HG02938 (cell line): ENCODE measurements around the gene ELAVL4.

Experiments
- ATAC-seq: cut with Tn5 transposase; IDR thresholded peaks from one replicate; pipeline ENCODE4 v1.9.1; 2021; ENCODE audit warnings: mild to moderate bottlenecking, moderate library complexity; ENCODE audit not compliant: unreplicated experiment

Gene ELAVL4

DNA sequence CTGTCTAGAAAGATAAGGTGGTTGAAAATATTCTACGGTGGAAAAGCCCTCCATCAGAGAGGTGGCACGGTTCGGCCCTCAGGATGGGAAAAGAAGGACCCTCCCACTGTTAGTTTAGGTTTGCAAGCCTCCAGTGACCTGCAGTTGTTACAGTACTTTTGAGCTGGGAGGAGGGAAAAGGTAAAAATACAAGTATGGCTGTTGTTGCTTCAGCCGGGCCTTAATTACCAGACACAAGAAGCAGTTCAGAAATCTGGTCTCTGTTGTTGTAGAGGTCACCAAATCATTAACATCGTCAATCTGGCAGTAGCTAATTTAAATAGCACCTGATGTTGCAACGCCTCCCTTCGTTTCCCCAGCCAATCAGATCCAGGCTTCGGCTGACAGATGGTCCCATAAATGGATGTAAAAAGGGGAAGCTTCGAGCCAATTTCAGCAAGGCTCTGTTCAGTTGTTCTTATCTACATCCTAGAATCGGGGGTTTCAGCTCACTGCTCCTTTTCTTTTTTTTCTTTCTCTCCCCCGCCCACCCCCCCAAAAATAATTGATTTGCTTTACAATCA lies at the start of gene ELAVL4:
Gene ELAVL4 (plus strand): TSS at position 424 of the 563 bp plus-strand sequence. CDS start 270 bp downstream, outside the sequence.
- ATAC-seq, result no peak

DNA sequence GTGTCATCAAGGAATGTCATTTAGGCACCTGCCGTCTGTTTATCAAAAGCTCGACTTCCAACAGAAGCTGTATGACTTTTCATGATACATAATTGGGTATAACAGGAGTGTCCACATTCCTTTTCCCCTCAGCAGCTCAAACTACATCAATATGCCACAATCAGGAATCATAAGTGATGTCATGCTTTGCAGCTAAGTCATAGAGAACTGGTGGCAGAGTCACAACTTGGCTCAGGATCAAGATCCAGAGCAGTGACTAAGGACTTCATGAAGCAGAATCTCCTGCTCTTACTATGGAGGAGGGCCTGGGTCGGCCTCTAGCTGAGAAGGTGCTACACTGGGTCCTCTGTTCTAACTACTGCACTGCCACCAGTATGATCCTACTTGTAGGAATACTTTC lies 48.4 kb upstream of the ELAVL4 start:
- no peak for ATAC-seq

- no peak for ATAC-seq
These were observed 41.9 kb upstream of the ELAVL4 start for GRCh38 chr1:50066806-50067205.

- ATAC-seq, result no peak
These were observed 33.8 kb upstream of the ELAVL4 start for GRCh38 chr1:50074931-50075330.

GRCh38 chr1:50077273-50077672 lies 31.4 kb upstream of the ELAVL4 start:
- no peak for ATAC-seq

GRCh38 chr1:50080904-50081586 lies 27.7 kb upstream of the ELAVL4 start:
- no peak for ATAC-seq

- ATAC-seq, result no peak
These were observed 24.3 kb upstream of the ELAVL4 start for GRCh38 chr1:50084389-50084788.

DNA sequence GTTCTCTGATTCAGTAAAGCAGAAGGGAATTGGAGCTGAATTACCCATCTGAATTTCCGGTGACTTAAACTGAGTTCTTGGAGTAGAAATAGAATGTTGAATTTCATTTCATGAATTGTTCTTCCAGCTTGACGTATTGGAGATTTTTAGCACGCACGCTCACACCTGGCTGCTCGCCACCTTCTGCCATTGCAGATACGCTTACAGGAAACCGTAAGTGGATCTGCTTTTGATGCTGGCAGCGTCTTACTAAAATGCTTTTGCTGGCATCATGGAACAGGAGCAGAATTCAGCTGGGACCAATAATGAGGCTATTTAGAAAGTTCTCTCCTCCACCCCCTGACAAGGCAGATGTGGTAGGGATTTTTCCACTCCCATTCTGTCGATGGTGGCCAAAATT lies 17.7 kb upstream of the ELAVL4 start:
- no peak for ATAC-seq

DNA sequence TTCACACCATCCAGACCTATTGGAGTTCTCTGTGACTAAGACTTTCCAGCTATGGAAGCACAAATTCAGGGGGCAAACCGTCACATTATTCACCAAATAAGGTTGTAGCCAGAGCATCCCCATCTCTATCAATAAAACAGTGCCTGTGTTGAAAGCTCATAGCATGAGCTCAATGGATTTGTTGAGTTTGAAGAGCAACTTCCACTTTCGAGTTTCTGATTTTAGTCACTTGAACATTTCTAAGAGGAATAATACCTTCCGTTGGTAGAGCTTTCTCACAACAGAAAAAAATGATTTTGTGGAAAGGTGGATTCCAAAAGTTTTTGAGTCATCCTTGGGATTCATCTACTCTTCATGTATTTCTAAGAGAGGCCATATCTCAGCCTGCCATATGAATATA lies 13.0 kb upstream of the ELAVL4 start:
- no peak for ATAC-seq

DNA sequence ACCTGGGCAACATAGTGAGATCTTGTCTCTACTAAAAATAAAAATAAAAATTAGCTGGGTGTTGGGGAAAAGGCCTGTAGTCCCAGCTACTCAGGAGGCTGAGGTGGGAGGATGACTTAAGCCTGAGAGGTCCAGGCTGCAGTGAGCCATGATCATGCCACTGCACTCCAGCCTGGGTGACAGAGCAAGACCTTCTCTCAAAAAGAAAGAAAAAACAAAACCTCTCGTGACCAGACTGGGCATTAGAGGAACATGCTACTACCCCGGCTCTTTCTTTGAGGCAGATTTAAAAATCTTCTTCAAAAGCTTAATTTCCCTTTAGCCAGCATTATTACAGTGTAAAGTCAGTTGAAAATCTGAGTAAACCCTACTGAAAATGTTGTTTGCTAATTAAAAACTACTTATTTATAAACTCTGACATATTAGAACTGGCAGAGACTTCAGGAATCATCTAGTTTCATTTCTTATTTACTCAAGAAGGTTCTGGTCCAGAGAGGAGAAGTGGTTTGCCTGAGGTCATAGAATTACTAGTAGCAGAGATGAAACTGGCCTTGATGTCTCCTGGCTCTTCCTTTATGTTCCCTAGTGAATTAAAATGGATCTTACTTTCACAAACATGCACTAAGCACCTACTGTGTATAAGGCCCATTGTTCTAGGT lies 11.6 kb upstream of the ELAVL4 start:
- ATAC-seq, result no peak

DNA sequence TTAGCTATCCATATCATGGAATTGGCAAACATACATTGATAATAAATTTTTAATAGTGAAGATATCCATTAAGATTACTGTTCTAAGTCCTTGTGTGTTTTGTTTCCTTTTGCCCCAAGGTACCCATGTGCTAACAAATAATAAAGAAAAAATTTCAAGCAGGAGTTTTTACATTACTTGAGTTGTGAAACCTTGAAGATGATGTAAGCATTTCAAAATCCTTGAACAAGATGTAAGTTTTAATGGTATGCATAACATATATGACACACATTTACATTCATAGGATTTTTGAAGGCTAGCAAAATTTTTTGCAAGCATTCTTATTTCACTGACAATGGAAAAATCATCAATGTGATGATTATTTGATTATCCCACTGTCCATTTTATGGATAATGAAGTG lies 10.9 kb upstream of the ELAVL4 start:
- ATAC-seq, result no peak

GRCh38 chr1:50098591-50099021 lies 10.1 kb upstream of the ELAVL4 start:
- no peak for ATAC-seq

- ATAC-seq, result no peak
These were observed 9.1 kb upstream of the ELAVL4 start for GRCh38 chr1:50099654-50100053.

- no peak for ATAC-seq
These were observed 5.1 kb upstream of the ELAVL4 start for GRCh38 chr1:50103615-50104081.

- no peak for ATAC-seq
These were observed 3.3 kb upstream of the ELAVL4 start for GRCh38 chr1:50105433-50105832.

DNA sequence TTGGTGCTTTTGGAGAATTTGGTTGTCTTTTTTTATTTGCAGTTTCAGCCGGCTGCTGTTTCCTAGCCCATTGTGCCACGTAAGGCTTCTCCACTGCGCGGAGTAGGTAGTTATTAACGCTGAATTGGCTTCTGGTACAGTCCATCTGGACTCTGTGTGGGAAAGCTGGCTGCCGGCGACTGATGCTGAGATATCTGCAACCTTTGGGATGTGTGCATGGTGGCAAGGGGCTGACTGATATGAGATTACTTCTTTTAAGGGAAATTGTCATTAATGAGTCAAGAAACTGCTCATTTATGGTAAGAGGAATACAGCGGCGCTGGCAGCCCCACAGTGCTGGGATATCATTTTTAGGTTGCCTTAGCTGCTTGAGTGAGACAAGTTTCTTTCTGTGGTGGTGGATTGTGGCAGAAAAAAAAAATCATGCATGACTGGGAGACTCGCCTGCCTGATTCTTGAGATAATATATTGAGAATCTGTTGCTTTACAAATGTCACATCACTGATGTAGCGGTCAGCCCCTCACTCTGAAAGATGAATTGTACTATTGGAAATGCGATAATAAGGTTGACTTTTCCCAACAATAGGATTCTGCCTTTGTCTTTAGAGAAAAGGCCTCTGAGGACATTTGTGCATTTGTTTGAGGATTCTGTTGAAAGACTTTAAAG lies 2.5 kb upstream of the ELAVL4 start:
- ATAC-seq, result no peak

DNA sequence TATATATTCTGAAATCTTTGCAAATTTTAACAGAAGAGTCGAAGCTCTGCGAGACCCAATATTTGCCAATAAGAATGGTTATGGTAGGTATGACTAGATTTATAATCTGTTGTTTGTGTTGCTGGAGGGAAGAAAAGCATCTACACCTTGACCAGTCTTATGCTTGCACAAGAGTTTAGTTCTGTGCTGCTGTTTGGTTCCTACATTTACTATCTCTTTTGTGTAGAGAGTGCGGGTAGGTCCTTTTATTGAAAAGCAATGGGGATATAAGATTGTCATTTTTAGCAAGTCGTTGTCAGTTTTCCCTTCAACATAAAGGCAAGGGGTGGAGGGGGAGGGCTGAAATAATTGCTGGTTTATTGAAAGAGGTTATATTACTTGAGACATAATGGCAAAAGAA lies 396 bp downstream of the ELAVL4 start:
- ATAC-seq, result no peak

GRCh38 chr1:50109647-50110075 lies 941 bp downstream of the ELAVL4 start:
- no peak for ATAC-seq

DNA sequence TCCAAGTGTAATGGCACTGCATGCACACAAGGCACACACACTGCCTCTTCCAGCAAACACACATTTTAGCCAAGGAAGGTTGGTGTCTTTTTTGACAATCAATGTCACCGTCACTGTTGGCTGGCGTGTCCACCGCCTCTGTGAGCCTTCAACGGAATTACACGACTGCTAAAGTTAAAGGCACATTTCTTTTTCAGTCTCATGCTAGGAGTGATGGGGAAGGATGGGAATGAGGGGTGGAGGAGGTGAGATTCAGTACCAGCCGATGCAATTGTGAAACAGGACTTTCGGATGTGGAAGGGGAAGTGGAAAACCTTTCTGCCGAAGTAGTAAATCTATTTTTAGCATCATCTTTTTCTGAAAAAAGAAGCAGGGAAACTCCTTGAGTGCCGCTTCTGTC lies 1.4 kb downstream of the ELAVL4 start:
- no peak for ATAC-seq

DNA sequence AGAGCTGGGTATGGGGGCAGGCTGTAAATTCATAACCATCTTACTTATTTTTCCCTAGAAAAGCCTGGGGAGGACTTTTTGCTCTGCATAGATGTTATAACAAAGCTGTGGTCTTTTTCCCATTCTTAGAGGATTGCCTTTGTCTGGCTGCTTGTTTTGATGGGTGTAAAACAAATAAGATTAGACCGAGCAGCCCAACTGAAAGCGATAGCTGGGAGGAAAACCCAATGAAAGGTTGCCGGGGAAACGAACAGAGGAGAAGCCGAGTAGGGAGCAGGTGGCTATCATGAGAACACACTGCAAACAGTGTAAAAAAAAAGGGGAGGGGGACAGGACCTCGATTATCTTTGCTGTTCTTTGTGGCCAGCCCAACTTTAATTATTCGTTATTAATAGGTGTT lies 1.9 kb downstream of the ELAVL4 start:
- ATAC-seq, result no peak

DNA sequence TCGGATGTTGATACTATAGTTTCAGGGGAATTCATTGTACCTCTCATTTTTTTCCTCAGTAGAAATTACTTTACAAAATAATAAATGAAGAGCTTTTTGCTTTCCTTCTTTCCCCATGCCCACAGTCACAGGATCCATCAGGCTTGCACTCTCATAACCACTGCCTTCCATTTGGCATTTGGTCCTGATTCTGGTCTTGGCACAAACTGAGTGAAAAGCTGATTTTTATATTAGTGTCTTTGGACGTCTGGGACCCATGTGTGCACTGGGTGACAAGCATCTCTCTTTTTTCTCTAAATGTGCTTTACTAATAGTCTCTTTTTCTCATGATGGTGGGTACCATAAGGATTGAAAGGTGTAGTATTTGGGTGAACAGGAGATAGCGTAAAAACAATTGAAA lies 2.8 kb downstream of the ELAVL4 start:
- no peak for ATAC-seq

GRCh38 chr1:50112193-50112592 lies 3.5 kb downstream of the ELAVL4 start:
- no peak for ATAC-seq
